ENCODE results near the gene HTR3D. TPM values are rescaled to one million over a fixed set of nuclear protein-coding genes. Genes with fewer than 3 reads are reported as not detected.
A peak's percentile ranks its signal among the peaks of the same experiment; 100 is the strongest.

Gene HTR3D
- total and polyA plus RNA-seq, 9 of the 15 experiments (the other 6 are each of a cell fraction or from before 2014, with no cell fraction given), result not detected

DNA sequence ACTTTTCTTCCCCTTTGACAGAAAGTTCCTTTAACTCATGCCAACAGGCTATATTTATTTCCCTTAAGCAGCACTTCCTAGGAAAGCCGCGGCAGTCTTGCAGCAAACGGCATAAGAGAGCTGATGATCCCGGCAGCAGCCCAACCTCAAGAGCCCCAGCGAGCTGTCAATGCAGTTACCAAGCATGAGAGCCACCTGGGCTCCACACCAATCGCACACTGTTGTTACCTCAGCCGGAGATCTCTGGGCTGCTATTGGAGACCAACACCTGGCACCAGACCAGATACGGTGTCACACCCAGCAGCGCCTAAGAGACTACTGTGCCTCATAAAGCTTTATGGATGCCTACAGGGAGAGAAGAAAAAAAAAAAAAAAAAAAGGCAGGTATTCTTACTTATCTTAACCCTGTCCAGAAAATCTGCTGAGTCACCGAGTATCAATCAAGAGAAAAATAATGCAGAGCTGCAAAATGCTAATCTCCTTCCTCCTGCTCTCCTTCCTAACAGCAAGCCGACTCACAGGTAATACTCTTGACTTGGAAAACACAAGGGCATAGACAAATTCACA lies 25.5 kb upstream of the HTR3D start (continued):
- no peak for TF ChIP-seq GTF2B (IDR thresholded peaks at IDR 0.05; ENCODE audit: extremely low read depth, insufficient read length)
- TF ChIP-seq ZNF785 (CRISPR knock-in tag; IDR thresholded peaks at IDR 0.05), result no peak
- peak; percentile 96 for TF ChIP-seq MAFK (IDR thresholded peaks at IDR 0.05; ENCODE audit: low read length)
- TF ChIP-seq TAL1 (IDR thresholded peaks at IDR 0.05), result peak; percentile 38; the same call in 1 of the 2 replicates
- no peak for TF ChIP-seq CTCFL (IDR thresholded peaks at IDR 0.05; ENCODE audit: borderline replicate concordance, insufficient read depth, low read depth, low read length, poor library complexity, severe bottlenecking)
- no peak for TF ChIP-seq CSDE1 (IDR thresholded peaks at IDR 0.05)
- peak; percentile 38 for TF ChIP-seq EP400 (IDR thresholded peaks at IDR 0.05)
- TF ChIP-seq MTA3 (IDR thresholded peaks at IDR 0.05; ENCODE audit: borderline replicate concordance), result no peak
- no peak for TF ChIP-seq E2F3 (CRISPR knock-in tag; IDR thresholded peaks at IDR 0.05)
- no peak for TF ChIP-seq NONO (IDR thresholded peaks at IDR 0.05; ENCODE audit: low read depth in 2 of 2, low read length in 1 of 2)
- TF ChIP-seq ZNF512 (tag; IDR thresholded peaks at IDR 0.05), result no peak
- no peak for TF ChIP-seq PTTG1 (tag; IDR thresholded peaks at IDR 0.05; ENCODE audit: low read depth)
- peak; percentile 79 for TF ChIP-seq SOX6 (IDR thresholded peaks at IDR 0.05)
- peak; percentile 97 for TF ChIP-seq ZNF384 (IDR thresholded peaks at IDR 0.05; ENCODE audit: low read depth, low read length)
- no peak for TF ChIP-seq CHD4 (IDR thresholded peaks at IDR 0.05; ENCODE audit: insufficient read depth, insufficient replicate concordance, low read depth, low read length, poor library complexity, severe bottlenecking)
- no peak for TF ChIP-seq CCAR2 (IDR thresholded peaks at IDR 0.05; ENCODE audit: low read depth, low read length)
- peak; percentile 72 for TF ChIP-seq MTA1 (IDR thresholded peaks at IDR 0.05; ENCODE audit: borderline replicate concordance)
- TF ChIP-seq NCOA1 (IDR thresholded peaks at IDR 0.05; ENCODE audit: low read depth), result no peak
- peak; percentile 46; the same call in 1 of the 2 replicates for TF ChIP-seq FOSL1 (tag; conservative IDR thresholded peaks at IDR 0.05)
- TF ChIP-seq, protein P1, sequence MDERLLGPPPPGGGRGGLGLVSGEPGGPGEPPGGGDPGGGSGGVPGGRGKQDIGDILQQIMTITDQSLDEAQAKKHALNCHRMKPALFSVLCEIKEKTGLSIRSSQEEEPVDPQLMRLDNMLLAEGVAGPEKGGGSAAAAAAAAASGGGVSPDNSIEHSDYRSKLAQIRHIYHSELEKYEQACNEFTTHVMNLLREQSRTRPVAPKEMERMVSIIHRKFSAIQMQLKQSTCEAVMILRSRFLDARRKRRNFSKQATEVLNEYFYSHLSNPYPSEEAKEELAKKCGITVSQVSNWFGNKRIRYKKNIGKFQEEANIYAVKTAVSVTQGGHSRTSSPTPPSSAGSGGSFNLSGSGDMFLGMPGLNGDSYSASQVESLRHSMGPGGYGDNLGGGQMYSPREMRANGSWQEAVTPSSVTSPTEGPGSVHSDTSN (CRISPR knock-in tag; IDR thresholded peaks at IDR 0.05; ENCODE audit: low read depth), result no peak
- TF ChIP-seq, protein P1 (tag; conservative IDR thresholded peaks at IDR 0.05; ENCODE audit: low read depth), result peak; percentile 69
- TF ChIP-seq NFIC (IDR thresholded peaks at IDR 0.05), result peak; percentile 65
